Subcutaneous adipose tissue (tissue), 4 donors: Measurements from ENCODE around the gene CAMK1. TPM values are rescaled to one million over a fixed set of nuclear protein-coding genes. Genes with fewer than 3 reads are reported as not detected.

Source experiments
- total RNA-seq, 4 donors: library from RNA; depleted of rRNA; stranded (reverse); fragments of >200 nt; gene quantifications; one replicate each; pipeline ENCODE4 v1.1.0, GENCODE V29; 2016
- TF ChIP-seq, protein P1 (sequence below): fragments of 450-650 bp; IDR thresholded peaks from one replicate; pipeline ENCODE4 v1.5.1; 2016; ENCODE audit warnings: low read depth, mild to moderate bottlenecking, control low read depth, antibody characterized with exemption, moderate library complexity

The CAMK1 gene
- total RNA-seq, 4 donors from 2014 or later: 57.0 to 122 (median 66.6) TPM

DNA sequence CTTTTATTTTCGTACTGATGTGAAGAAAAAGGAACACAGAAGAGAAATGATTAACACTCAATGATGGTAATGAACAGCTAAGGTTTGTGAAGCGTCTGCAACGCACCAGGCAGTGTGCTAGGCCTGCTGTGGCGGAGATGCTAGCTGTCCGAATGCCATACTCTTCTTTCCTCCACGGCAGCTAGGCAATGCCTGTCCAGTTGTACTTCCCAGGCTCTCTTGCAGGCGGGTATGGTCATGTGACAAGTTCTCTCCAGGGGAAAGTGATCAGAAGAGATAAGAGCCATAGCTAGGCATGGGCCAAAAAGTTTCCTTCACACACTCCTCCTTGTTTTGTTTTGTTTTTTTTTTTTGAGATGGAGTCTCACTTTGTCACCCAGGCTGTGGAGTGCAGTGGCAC lies 15.9 kb upstream of the CAMK1 start:
- TF ChIP-seq, protein P1, sequence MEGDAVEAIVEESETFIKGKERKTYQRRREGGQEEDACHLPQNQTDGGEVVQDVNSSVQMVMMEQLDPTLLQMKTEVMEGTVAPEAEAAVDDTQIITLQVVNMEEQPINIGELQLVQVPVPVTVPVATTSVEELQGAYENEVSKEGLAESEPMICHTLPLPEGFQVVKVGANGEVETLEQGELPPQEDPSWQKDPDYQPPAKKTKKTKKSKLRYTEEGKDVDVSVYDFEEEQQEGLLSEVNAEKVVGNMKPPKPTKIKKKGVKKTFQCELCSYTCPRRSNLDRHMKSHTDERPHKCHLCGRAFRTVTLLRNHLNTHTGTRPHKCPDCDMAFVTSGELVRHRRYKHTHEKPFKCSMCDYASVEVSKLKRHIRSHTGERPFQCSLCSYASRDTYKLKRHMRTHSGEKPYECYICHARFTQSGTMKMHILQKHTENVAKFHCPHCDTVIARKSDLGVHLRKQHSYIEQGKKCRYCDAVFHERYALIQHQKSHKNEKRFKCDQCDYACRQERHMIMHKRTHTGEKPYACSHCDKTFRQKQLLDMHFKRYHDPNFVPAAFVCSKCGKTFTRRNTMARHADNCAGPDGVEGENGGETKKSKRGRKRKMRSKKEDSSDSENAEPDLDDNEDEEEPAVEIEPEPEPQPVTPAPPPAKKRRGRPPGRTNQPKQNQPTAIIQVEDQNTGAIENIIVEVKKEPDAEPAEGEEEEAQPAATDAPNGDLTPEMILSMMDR: no peak

DNA sequence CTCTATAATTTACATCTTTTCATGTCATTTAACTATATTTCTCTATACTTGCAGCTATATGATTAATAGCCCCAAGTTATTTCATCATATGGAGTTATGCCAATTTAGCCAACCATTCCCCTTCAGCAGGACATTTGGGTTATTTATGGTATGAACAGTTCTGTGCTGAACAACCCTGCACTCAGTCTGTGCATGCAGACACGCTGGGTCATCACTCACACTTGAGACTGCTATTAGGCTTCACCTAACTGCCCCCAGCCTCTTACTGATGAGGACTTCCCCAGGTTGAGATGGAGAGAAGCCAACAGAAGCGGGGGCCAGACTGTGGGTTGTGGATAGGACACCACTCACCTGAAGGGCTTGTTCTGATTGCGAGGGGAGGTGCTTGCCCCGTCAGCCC lies 15.2 kb upstream of the CAMK1 start:
- TF ChIP-seq, protein P1: no peak

DNA sequence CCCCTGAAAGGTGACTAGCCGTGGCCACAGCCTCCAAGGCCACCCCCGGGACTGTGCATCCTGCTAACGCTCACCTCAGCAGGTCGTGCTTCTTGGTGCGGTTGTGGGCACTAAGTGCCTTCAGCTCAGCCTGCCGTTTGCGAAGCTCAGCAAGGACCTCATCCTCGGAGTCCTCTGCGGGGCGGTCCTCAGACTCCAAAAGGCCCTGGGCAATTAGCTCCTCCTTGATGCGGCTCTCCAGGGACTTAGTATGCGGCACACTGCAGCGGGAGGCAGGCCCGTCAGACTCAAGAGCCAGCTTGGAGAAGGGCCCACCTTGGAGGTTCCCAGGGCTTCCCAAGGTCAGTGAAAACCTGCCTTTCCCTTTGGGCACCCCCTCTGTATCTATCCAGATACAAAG lies 14.2 kb upstream of the CAMK1 start:
- TF ChIP-seq, protein P1: no peak

DNA sequence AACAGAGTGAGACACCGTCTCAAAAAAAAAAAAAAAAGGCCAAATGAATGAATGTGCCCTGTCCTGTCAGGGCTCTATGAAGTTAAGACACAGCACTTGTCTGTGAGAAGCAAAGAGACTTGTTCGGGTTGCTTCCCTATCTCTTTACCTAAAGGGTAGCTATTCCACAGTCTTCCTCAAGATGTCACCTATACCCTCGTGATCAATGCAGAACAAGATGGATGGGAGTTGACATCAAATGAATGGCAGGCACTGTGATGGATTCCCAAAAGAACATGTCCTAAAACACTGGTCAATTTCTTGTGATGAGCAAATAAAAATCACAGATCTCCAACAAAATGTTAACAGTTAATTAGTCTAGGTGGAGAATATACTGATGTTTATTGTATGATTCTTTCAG lies 13.0 kb upstream of the CAMK1 start:
- TF ChIP-seq, protein P1: no peak

DNA sequence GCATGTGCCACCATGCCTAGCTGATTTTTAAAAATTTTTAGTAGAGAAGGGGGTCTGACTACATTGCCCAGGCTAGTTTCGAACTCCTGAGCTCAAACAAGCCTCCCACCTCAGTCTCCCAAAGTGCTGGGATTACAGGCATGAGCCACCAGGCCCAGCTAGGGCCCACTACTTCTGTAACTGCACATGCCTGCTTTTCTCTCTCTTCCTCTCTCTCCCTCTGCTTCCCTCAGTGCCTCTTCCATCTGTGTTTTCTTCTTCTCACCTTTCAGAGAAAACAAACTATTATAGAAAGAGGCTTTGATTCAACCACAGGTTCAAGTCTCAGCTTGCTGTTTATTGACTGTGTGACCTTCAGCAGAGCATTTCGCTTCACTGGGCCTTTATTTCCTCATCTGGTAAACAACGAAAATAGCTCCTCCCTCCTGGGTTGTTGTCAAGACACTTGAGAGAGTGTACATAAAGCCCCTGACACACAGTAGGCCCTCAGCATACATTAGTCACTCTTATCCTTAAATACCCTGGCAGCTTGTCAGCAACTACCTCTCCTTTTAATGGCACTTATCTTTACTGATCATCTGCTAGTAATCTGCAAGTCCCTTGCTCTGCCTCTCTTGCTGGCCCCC lies 12.3 kb upstream of the CAMK1 start:
- TF ChIP-seq, protein P1: no peak

DNA sequence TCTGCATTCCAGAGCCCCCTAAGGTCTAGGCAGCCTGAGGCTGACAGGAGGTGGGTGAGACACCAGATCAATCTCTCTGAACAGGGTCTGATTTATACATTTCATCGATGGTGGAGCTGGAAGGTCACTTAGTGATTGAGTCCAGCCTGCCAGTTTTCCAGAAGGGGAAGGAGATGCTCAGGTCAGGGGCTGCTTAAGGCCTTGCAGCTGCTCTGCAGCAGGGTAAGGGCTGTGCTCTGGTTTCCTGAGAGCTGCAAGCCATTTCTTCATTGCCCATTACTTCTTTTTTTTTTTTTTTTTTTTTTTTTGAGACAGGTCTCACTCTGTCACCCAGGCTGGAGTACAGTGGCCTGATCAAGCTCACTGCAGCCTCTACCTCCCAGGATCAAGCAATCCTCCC lies 11.8 kb upstream of the CAMK1 start:
- TF ChIP-seq, protein P1: no peak

DNA sequence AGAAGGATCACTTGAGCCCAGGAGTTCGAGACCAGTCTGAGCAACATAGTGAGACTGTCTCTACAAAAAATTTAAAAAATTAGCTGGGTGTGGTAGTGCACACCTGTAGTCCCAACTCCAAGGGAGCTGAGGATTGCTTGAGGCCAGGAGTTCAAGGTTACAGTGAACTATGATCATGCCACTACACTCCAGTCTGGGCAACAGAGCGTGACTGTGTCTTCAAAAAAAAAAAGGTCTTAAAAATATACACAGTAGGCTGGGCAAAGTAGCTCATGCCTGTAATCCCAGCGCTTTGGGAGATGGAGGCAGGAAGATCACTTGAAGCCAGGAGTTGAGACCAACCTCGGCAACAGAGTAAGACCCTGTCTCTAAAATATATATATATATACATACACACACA lies 11.2 kb upstream of the CAMK1 start:
- TF ChIP-seq, protein P1: no peak
